Hematopoietic multipotent progenitor cell treated with erythropoietin and hydrocortisone succinate and interleukin-3 and kit ligand, for 8 days (in vitro differentiated cells): Measurements from ENCODE around the gene PHLPP1.
A peak's percentile ranks its signal among the peaks of the same experiment; 100 is the strongest.
"Not testable (repeated sequence)": the region's sequence is repeated elsewhere in the genome, so short reads cannot be mapped to it uniquely, and the experiment has no call there.

ENCODE experiments used
- DNase-seq: peaks from one replicate; pipeline ENCODE4 v3.0.0-alpha.2; 2015

PHLPP1 gene

DNA sequence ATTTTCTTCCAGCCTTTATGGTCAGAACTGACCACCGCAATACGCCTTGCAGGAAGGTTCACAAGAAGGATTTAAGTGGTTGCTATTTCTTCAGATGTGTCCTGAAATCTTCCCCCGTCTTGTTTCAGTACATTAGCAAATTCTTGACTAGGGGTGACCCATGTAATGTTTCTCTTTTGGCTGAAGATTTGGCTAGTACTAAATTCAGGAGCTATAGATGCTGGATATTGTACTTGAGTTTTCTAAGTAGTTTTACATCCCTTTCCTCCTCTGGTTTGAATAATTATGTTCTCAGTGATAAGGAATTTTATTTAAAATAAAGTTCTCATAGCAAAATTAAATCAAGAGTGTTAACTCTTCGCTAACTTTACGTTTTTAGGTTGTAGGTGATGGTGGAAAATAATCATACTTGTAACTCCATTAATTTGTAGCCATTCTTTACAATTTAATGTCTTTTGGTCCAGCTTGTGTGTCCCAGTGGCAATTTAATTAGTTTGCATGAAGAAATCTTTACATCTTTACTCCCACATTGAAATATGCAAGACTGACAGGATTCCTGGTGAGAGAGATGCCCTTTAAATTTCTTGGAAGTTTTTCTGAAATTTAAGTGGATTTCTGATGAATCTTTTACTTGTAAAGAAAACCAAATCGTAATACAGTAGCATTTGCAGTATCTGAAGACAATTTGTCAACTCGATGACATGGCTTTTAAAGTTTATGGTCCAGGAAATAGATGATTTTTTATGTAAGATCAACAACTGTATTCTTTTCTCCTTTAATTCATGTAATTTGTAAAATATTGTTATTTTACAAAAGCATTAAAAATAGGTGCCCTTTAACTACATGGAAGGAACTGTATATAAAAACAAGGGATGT, 2.8 kb downstream of the PHLPP1 start:
- DNase-seq: no peak

DNA sequence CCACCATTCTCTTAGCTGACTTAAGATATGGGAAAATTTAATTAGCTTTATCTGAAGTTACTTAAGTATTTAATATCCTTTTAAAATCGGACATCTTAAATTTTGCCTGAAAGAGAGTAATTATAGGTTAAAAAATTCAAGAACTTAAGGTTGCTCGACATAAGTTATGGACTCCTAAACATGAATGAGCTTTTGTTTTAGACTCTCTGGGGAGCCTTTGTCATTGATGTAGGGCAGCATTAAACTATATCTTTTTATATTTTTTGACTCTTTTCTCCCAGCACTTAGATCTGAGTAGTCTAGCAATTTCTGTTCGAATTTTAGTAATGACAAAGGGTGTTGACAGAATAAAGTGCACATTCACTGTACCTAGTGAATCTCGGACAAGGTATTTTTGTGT, 4.7 kb downstream of the PHLPP1 start:
- DNase-seq: no peak

DNA sequence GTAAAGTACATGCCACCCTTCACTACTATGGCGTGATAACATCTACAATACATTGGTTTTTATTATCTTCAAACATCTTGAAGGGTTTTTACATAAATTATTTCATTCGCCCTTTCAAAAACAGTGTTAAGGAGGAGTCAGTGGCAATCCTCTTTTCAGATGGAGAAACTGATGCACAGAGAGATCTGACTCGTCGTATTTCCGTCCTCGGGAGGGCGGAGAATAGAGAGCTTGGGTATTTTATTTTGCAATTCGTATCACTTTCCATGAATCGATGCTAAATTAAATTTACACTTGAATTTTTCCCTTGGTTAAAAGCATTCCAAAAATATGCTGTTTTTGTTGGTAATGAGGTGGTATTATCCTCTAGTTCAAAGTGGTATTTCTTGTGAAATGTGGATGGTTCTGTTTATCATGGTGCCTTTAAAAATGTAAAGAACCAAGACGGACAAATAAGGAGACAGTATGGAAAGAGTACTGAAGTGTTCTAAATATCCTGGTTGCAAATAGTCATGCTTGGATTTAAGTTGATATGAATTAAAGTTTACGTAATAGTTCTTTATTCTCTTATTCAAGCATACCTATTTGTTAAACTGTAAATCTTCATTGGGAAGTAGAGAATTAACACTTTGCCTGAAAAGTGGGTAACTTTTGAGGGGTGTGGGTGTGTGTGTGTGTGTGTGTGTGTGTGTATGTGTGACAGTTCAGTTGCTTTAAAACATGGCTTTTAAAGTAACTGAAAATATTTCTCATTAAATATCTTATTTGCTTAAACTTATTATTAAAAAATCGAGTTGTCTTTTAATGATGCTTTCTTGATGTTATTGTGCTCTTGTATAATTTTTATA, 5.6 kb downstream of the PHLPP1 start:
- DNase-seq: no peak

DNA sequence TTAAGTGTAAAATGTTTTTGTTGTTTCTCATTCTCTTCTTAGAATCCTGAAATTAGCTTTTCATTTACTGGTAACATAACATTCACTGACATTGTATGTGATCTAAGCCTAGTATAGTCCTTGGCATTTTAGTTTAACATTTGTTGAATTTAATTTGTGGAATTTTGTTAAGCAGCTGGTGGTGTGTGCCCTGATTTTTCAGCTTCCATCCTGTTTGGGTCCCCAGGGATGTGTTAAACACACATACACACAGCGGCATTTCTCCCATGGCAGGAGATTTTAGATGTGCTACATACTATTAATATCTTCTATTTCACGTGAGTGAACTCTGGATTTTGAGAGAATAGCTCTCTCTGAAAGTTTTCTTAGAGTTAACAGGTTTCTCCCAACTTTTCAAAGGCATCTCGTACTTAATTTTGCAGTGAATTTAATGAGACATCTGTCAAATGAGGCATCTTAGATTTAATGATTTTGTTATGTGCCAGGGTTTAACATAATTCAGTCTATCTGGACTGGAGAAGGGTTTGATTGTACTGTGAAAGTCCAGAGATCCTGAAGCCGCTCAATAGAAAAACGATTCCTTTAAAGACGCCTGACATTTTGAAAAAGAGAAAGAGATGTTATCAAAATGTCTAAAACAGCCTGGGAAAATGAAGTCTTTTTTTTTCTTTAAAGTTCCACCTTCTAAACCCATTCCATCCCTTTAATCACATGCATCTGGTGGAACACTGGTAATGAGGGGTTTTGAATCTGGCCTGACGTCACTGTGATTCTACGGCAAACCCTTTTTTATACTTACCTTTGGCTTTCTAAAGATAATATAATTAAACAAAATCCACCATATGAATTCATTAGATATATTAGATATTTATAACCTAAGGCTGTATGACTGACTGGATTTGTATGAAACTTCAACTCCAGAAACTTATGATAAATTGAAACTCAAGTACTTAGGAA, 6.8 kb downstream of the PHLPP1 start:
- DNase-seq: no peak

DNA sequence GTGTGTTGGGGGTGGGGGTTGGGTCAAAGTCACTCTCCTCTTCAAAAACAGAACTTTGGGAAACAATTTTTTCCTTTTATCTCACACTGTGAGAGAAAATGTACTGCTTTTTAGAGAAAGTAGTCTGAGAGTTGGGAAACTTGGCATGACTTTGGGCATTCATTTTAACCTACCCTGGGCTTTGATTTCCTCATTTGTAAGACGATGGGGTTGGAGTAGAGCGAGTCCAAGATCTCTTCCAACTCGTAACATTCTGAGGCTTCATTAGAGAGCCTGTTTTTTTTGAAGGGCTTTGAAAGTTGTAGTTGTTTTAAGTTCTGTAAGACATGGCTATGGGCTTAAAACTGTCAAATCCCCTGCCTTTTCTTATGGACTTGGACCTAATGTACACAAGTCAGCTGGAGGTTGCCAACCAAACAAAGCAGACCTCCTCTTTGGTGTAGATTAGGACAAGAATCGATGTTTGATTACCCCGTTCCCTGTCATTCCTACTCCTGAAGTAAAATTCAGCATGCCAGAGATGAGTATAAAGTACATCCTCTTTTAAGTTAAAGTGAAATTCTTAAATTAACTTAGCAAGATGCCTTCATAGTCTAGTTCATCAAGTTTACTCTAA, 8.4 kb downstream of the PHLPP1 start:
- no peak for DNase-seq

DNA sequence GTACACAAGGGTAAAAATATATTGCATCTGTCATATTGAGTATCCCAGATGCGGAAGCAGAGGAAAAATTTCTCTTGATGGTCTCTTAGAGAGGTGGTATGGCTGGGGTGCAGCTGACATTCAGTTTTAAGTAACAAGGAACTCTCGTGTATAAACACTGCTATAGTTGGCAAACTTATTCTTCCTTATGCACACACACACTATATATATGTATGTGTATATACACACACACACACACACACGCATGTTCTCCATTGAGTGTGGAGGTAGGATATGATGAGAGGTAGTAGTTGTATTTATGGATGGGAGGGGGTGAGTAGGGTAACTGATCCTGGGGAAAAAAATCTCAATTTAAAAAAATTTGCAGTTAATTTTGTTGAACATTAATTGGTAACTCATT, 10.6 kb downstream of the PHLPP1 start:
- DNase-seq: no peak

DNA sequence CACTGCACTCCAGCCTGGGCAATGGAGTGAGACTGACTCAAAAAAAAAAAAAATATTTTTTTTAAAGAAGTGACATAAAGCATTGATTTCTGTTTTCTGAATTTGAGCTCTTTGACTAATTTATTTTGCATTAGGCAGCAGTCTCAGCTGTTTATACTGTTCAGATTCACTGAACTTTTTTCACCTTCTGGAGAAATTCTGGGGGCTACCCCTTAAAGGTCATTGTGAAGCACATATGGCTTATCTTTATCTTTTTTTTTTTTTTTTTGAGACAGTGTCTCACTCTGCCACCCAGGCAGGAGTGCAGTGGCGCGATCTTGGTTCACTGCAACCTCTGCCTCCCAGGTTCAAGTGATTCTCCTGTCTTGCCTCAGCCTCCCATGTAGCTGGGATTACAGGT, 12.9 kb downstream of the PHLPP1 start:
- DNase-seq: no peak

DNA sequence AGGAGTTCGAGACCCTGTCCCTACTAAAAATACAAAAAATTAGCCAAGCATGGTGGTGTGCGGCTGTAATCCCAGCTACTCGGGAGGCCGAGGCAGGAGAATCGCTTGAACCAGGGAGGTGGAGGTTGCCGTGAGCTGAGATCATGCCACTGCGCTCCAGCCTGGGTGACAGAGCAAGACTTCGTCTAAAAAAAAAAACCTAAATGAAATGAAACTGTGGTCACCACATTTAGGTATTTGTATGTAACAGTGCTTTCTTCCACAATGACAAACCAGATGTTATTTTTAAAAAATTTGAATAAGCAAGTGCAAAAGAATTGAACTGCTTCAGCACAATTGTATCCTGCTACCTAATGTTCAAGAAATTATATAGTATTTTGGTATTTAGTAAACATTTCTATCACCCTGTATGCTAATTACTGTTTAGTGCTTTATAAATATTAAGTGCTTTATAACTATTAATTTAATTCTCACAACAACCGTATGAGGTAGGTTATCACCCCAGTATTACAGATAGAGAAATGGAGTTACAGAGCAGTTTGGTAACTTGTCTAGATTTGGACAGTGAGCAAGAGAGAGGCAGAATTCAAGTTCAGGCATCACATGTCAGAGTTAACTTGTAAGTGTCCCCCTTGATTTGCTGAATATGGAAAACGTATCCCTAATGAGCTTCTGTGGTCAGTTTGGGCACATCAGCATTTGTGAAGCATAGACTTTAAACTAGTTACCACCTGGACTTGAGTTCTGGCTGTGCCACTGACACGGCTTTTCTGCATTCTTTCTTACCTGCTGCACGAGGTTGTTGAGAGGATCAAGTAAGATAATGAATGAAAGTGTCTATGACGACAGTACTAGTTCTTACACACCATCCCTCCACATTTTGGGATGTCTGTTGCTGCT, 14.4 kb downstream of the PHLPP1 start:
- DNase-seq: no peak

DNA sequence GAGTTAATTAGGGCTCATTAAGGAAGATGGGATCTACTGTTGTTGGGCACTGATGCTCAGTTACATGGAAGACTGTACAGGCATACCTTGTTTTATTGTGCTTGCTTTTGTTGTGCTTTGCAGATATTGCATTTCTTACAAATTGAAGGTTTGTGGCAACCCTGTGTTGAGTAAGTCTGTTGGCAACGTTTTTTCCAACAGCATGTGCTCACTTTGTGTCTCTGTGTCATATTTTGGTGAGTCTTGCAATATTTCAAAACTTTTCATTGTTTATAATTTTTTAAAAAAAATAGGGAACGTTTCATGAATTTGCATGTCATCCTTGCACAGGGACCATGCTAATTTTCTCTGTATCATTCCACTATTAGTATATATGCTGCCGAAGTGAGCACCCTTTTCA, 15.6 kb downstream of the PHLPP1 start:
- no peak for DNase-seq

DNA sequence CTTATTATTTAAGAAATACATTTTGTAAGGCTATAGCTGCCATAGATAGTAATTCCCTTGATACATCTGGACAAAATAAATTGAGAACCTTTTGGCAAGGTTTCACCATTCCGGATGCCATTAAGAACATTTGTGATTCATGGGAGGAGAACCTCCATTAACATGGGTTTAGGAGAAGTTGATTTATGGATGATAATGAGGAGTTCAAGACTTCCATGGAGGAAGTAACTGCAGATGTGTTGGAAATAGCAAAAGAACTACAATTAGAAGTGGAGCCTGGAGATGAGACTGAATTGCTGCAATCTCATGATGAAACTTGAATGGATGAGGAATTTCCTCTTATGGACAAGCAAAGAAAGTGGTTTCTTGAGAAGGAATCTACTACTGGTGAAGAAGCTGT, 17.3 kb downstream of the PHLPP1 start:
- no peak for DNase-seq

DNA sequence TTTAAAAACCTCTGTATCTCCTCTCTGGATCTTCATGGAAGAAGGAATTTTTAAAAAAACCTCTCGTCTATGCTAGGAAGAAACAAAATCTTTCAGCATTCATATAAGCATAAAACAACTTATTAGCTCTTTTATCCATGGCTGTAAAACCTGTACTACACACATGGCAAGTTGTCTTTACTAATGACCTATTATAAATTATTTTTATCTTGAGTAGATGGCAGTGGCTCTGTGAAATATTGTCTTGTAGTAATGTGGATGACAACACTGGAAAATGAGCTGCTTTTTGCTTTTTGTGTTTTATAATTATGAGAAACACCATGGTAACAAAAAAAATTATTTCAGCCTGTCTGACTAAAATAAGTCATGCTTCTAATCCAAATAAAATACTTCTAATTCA, 18.9 kb downstream of the PHLPP1 start:
- no peak for DNase-seq

DNA sequence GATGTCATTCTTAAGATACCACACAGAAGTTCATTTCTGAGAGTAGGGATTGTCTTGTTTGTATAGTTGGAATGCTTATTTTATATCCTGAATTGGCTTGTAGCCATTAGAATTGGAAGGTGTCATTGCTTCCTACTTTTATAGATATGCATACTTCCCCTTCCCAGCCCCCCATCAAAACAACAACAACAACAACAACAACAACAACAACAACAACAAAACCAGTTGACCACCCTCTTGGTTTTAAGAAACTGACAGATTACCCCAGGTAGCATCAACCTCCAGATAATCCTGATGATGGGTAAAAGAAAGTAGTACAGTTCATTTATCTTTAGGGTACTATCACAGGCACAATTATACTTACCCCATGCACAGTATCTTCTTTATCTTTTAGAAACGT, 20.0 kb downstream of the PHLPP1 start:
- DNase-seq: no peak

DNA sequence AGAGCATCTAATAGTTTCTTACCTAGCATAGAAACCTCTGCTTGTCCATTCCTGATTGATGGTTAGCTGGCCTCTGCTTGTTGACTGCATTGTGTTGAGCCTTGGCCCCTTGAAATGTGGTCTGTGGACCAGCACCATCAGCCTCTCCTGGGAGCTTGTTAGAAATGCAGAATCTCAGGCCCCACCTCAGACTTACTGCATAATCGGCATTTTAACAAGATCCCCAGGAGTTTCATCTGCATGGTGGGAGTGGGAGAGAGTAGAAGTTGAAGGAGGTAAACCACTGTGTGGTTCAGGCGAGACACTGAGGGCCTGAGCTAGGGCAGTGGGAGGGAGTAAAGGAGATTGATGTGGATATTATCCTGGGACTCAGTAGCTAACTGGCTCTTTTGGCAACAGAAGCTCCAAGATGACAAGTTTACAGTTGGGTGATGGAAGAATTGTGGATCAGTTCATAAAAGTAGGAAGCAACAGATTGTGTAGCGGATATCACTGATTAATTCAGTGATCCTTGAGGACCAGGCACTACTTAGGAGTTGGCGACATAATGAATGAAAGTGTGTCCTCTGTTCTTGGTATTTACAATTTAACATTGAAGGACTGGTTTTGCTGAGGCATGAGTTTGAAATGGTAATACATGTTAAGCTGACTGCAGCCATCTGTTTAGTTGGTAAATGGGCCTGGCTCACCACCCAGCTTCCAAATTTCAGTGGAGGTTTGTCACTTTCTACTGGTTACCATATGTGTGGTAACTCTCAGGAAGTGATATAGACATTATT, 20.9 kb downstream of the PHLPP1 start:
- no peak for DNase-seq

DNA sequence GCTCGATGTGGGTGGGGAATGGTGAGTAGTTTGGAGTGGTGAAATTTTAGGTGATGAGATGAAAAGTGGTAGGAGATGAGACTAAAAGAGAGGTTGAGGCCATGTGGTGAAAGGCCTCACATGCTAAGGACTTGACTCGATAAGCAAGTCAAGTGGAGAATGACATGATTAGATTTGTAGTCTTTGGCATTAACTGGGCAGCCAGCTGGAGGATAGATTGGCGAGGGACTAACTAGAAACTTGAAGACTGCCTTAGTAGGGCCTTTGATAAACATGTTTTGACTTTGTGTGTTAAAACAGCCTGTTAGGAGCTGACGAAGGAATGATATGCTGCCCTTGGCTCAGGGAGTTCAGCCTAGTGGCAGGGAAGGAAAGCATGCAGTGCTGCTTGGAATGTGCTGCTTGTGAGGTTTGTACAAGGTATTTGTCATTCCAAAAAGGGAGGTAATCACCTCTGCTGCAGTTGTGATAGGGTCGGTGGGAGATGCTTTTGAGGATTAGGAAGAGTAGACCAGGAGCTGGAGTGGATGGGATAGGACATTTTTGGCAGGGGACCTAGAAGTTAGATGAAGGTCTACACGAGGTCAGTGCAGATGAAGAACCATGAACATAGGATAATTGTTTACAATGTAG, 22.0 kb downstream of the PHLPP1 start:
- no peak for DNase-seq

DNA sequence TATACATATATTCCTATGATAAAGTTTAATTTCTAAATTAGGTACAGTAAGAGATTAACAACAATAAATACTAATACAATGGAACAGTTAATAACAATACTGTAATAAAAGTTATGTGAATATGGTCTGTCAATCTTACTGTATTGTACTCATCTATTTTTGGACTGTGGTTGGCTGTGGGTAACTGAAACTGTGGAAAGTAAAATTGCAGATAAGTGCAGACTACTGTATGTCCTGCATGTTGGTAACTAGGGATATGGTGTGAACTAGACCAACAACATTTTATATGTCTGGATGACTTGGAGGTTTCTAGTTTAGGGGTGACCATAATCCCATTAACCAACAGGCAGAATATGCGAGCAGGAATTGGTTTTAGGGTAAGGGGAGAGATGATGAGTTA, 23.3 kb downstream of the PHLPP1 start:
- no peak for DNase-seq

DNA sequence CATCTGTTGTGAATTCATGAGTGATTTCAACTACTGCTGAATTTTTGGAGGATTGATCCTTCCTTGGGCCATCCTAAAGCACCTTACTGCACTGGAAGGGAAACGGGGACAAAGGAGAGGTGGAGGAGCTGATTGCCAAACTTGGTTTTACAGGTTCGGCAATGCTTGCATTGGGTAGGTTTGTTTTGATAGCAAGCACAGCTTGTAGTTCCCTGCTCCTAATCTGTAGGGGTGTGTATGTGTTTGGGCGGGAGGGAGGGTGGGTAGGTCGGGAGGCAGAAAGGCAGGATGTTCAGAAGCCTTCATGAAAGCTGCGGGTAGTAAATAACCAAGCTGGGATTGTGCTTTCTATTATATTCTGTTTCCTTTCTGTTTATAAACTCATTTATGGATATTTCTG, 24.6 kb downstream of the PHLPP1 start:
- DNase-seq: no peak

DNA sequence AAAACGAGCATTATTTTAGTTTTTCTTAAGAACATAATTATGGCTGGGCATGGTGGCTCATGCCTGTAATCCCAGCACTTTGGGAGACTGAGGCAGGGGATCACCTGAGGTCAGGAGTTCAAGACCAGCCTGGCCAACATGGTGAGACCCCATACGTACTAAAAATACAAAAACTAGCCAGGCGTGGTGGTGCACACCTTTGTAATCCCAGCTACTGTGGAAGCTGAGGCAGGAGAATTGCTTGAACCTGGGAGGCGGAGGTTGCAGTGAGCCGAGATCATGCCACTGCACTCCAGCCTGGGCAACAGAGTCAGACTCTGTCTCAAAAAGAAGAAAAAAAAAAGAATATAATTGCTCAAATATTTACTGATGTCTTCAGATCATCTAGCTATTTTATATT, 25.3 kb downstream of the PHLPP1 start:
- not testable (repeated sequence) for DNase-seq

DNA sequence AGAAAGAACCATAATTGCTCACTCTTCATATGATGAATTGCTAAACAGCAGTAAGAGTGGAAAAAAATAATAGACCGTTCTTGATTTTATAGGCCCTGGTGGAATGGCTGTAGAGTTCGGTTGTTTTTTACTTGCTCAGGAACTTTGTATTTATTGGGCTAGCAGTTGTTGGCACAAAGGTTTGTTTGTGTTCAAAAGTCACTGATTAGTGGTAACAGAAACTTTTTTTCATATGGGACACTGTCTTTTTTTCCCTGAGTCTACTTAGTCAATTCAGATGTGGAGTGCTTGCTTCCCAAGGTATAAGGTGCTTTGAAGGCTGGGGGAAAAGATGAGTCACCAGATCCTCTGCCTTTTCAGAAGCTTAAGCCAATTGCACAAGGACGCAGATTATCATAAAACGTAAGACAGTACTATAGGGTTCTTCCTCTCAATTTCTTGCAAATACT, 25.8 kb downstream of the PHLPP1 start:
- DNase-seq: peak; percentile 36

DNA sequence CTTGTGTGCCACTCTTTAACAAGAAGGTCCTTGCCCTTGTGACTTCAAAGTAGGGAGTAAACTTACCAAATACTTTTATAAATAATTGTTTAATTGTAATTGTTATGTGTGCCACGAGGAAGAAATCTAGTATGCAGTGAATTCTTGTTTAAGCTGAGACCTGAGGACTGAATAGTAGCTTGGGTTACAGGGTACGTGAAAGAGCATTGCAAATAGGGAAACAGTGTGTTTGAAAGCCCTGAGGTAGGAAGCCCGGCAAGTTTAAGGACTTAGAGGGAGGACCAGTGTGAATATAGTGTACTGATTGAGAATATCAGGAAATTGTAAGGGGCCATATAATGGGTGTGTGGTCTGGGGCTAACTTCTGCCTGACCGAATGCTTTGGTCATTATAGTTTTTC, 26.2 kb downstream of the PHLPP1 start:
- no peak for DNase-seq
